GM12878 (cell line): ENCODE results near the gene PADI3. TPM values are rescaled to one million over a fixed set of nuclear protein-coding genes. Genes with fewer than 3 reads are reported as not detected.

Experiments used
- ATAC-seq: fragments of 200-7000 bp; cut with Tn5 transposase; 3 replicates; pipeline ENCODE4 v1.9.1; 2020; ENCODE audit warnings: mild to moderate bottlenecking, moderate library complexity
- BruUV-seq: library from RNA; stranded (reverse); fragments of 400-500 nt; replicated peaks from 2 replicates; lab custom pipeline; 2021; lab: Mats Ljungman, UMichigan
- CTCF ChIA-PET: fragments of 300-600 bp; sonication (Branson Sonifier 250); formaldehyde crosslinking; extraction: SDS; loops from one replicate; lab custom pipeline; 2021; ENCODE audit warnings: inconsistent platforms; lab: Yijun Ruan, JAX
- POLR2A ChIA-PET: fragments of 350-600 bp; formaldehyde crosslinking; extraction: SDS; loops from one replicate; lab custom pipeline; 2021; ENCODE audit warnings: inconsistent platforms; lab: Charles Lee
- RAD21 ChIA-PET: fragments of 300-600 bp; sonication (Branson Sonifier 250); formaldehyde crosslinking; loops from one replicate; lab custom pipeline; 2023; ENCODE audit warnings: antibody characterized with exemption; ENCODE audit not compliant: unreplicated experiment; lab: Charles Lee
- SMC1A ChIA-PET: fragments of 300-600 bp; sonication (Branson Sonifier 250); formaldehyde crosslinking; loops from one replicate; lab custom pipeline; 2023; ENCODE audit not compliant: unreplicated experiment, uncharacterized antibody; lab: Charles Lee
- DNase-seq: peaks from one replicate; pipeline ENCODE4 v3.0.0-alpha.2; 2011; ENCODE audit warnings: low read depth, low spot score
- FAIRE-seq: peaks from 3 replicates; lab custom pipeline; 2011; peaks lifted over from hg19 to GRCh38; lab: Jason Lieb, UNC
- H2AFZ ChIP-seq: 2 replicates; pipeline ENCODE4 v1.6.0; 2011; ENCODE audit warnings: low read depth, low read length, control low read depth; ENCODE audit not compliant: control insufficient read depth
- H3K27ac ChIP-seq: 2 replicates; pipeline ENCODE4 v1.5.1; 2011; ENCODE audit warnings: control low read depth; ENCODE audit not compliant: control insufficient read depth, insufficient read depth
- H3K27me3 ChIP-seq, 2 experiments: replicated peaks in 1 of 2; 2 replicates each; pipeline versions ENCODE4 v1.6.0 to v1.6.1; 2011; ENCODE audit warnings: low read length in 1 of 2; ENCODE audit not compliant: control insufficient read depth in 2 of 2, insufficient read depth in 2 of 2
- H3K36me3 ChIP-seq, 2 experiments: 2 replicates each; pipeline ENCODE4 v1.5.1; 2011; ENCODE audit warnings: low read length in 1 of 2; ENCODE audit not compliant: control insufficient read depth in 2 of 2, insufficient read depth in 2 of 2
- H3K4me1 ChIP-seq: 2 replicates; pipeline ENCODE4 v1.6.1; 2011; ENCODE audit warnings: mild to moderate bottlenecking, low read length, moderate library complexity, mixed read lengths; ENCODE audit not compliant: control insufficient read depth, insufficient read depth
- H3K4me2 ChIP-seq: 2 replicates; pipeline ENCODE4 v1.6.0; 2011; ENCODE audit warnings: control low read depth; ENCODE audit not compliant: control insufficient read depth, insufficient read depth
- H3K4me3 ChIP-seq: fragments of 200-600 bp; sonication (generic); 2 replicates; pipeline ENCODE4 v1.5.1; 2016
- H3K79me2 ChIP-seq: 2 replicates; pipeline ENCODE4 v1.6.0; 2011; ENCODE audit warnings: low read length; ENCODE audit not compliant: control insufficient read depth, insufficient read depth
- H3K9ac ChIP-seq: 2 replicates; pipeline ENCODE4 v1.8.0; 2011; ENCODE audit warnings: low read length, control low read depth, mixed read lengths; ENCODE audit not compliant: control insufficient read depth, insufficient read depth
- H3K9me3 ChIP-seq: replicated peaks from 3 replicates; pipeline ENCODE4 v1.5.1; 2011; ENCODE audit warnings: mild to moderate bottlenecking, low read length; ENCODE audit not compliant: control insufficient read depth, insufficient read depth
- H4K20me1 ChIP-seq: 2 replicates; pipeline ENCODE4 v1.6.0; 2011; ENCODE audit not compliant: control insufficient read depth, insufficient read depth
- BCL11A ChIP-seq: IDR thresholded peaks from 2 replicates; pipeline ENCODE4 v1.6.1; 2011; ENCODE audit warnings: low read depth, low read length
- CBFB ChIP-seq: IDR thresholded peaks from 2 replicates; pipeline ENCODE4 v1.6.1; 2016; ENCODE audit warnings: antibody characterized with exemption, low read depth
- EP300 ChIP-seq, 2 experiments: fragments of 150-350 bp in 1 of 2; IDR thresholded peaks; 2 replicates each; pipeline ENCODE4 v1.6.1; 2011 to 2012; ENCODE audit warnings: low read depth in 2 of 2, low read length in 2 of 2, borderline replicate concordance in 1 of 2, improper control_type of control experiment in 1 of 2, inconsistent platforms in 1 of 2; ENCODE audit not compliant: control insufficient read depth in 1 of 2
- MEF2B ChIP-seq: fragments of 450-650 bp; IDR thresholded peaks from 2 replicates; pipeline ENCODE4 v1.6.1; 2018; ENCODE audit warnings: mild to moderate bottlenecking, moderate library complexity; ENCODE audit not compliant: partially characterized antibody, poor library complexity, severe bottlenecking
- MTA2 ChIP-seq: fragments of 450-650 bp; IDR thresholded peaks from 2 replicates; pipeline ENCODE4 v1.6.1; 2016; ENCODE audit warnings: low read depth, mild to moderate bottlenecking, moderate library complexity
- MTA3 ChIP-seq: IDR thresholded peaks from 2 replicates; pipeline ENCODE4 v1.6.1; 2012; ENCODE audit warnings: low read length, inconsistent platforms, borderline replicate concordance
- NBN ChIP-seq: fragments of 450-650 bp; IDR thresholded peaks from 2 replicates; pipeline ENCODE4 v1.6.1; 2016
- PAX5 ChIP-seq: IDR thresholded peaks from 2 replicates; pipeline ENCODE4 v1.6.1; 2011; ENCODE audit warnings: low read depth, low read length, borderline replicate concordance
- SREBF1 ChIP-seq: IDR thresholded peaks from 2 replicates; pipeline ENCODE4 v1.6.1; 2012; ENCODE audit warnings: mild to moderate bottlenecking, low read length
- TCF3 ChIP-seq: IDR thresholded peaks from 2 replicates; pipeline ENCODE4 v1.6.1; 2012; ENCODE audit warnings: low read depth, mild to moderate bottlenecking, low read length, borderline replicate concordance; ENCODE audit not compliant: insufficient read depth
- ZNF384 ChIP-seq: IDR thresholded peaks from 2 replicates; pipeline ENCODE4 v1.6.1; 2012; ENCODE audit warnings: low read depth, mild to moderate bottlenecking, low read length, improper control_type of control experiment, borderline replicate concordance
- WGBS: methylation state at CpG from one replicate; pipeline ENCODE4 v1.1.6; 2016; ENCODE audit warnings: low lambda C conversion rate; ENCODE audit not compliant: insufficient replicate concordance, insufficient coverage; ENCODE audit errors: missing lambda C conversion rate; 5-methylcytosine and 5-hydroxymethylcytosine counted together
- in situ Hi-C: fragments of 300-500 bp; cut with MboI; formaldehyde crosslinking; loops from 9 replicates; pipeline ENCODE4 v1.14.3; 2018; ENCODE audit warnings: mixed read lengths
- intact Hi-C: fragments of 100-400 bp; cut with micrococcal nuclease; formaldehyde crosslinking; loops from one replicate; pipeline ENCODE4 v1.14.2; 2022; ENCODE audit not compliant: unreplicated experiment
- polyA plus RNA-seq, 11 experiments: library from polyadenylated mRNA; depleted of rRNA in 4 of 11; unstranded in 6 of 11; stranded (reverse) in 5 of 11; fragments of >200 nt; fragmentation: Nextera tagmentation in 4 of 11; fragmentation: Illumina TruSeq in 1 of 11; extraction: Ambion mirVana in 4 of 11; extraction: Trizol in 1 of 11; gene quantifications; 1 replicate in 1 of 11; 2 replicates in 10 of 11; pipeline versions ENCODE4 v1.2.1 to v1.2.3, GENCODE V29; 2011 to 2016; ENCODE audit warnings: inconsistent platforms in 2 of 11, missing spikeins in 2 of 11, low read depth in 1 of 11
- total RNA-seq, 4 experiments: library from RNA; depleted of rRNA in 3 of 4; stranded (reverse); fragments of >200 nt in 3 of 4; fragmentation: Illumina TruSeq in 1 of 4; extraction: Trizol in 1 of 4; gene quantifications; 2 replicates each; pipeline versions ENCODE4 v1.2.1 to v1.2.3, GENCODE V29; 2013 to 2021
- TF ChIP-seq, protein P1 (sequence below): fragments of 450-650 bp; formaldehyde crosslinking; IDR thresholded peaks from 2 replicates; pipeline ENCODE4 v1.5.0; 2022; ENCODE audit warnings: mild to moderate bottlenecking, missing genetic modification characterization
- TF ChIP-seq, protein P2 (sequence below): fragments of 450-650 bp; IDR thresholded peaks from 2 replicates; pipeline ENCODE4 v1.6.1; 2017; ENCODE audit warnings: antibody characterized with exemption, mild to moderate bottlenecking, moderate library complexity
- TF ChIP-seq, protein P3 (sequence below): fragments of 450-650 bp; formaldehyde crosslinking; IDR thresholded peaks from 2 replicates; pipeline ENCODE4 v1.4.0; 2022; ENCODE audit warnings: mild to moderate bottlenecking, moderate library complexity

PADI3 gene
- total and polyA plus RNA-seq, 10 of the 15 experiments (the other 5 are each of a cell fraction or from before 2014, with no cell fraction given), result 0.01 TPM; not detected in 9

DNA sequence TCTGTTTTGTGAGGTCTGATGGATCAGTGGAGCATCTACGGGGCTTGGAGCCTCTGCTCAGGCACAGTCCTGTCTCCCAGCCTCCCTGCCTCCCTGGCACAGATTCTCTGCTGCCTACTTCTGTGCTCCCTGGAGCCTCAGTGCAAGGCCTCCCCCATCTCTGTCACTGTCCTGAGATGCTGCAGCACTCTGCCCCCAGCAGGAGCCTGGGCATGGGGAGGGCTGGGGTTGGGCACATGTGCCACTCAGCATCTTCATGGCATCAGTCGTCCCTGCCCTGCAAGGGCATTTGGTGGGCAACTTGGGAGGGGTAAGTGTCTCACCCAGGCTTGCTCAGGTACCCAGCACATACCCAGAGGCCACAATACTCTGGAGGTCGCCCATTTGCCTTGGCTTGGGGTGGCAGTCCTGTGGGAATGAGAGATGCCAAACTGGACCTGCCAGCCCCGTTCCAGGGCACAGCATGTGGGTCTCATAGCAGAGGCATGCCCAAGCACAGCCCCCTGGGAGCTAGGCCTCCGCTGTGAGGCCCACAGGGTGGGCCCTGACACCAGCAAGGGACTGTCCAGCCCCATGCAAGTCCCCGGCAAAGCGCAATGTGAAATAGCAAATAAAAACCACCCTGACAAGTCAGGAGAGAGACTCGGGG lies 28.7 kb downstream of the PADI3 start:
- ChIA-PET RAD21 (interaction anchor here (1.1 kb wide), 1 partner anchor 219 kb away, joined by 3 read pairs; no protein-coding TSS in a partner anchor), CTCF (no interaction called here), POLR2A (no interaction called here), SMC1A (no interaction called here)
- DNase-seq (no peak), FAIRE-seq (no peak), ATAC-seq (no peak)
- H3K4me1 ChIP-seq, result peaks cover 10% of the 10 kb centered on the region
- no peaks in the 10 kb centered on the region for H3K79me2 ChIP-seq
- H3K4me2 ChIP-seq, result no peak overlapping the region
- H3K4me3 ChIP-seq, result no peak overlapping the region
- TF ChIP-seq CBFB (no peak), SREBF1 (no peak), TCF3 (no peak), MTA3 (no peak), ZNF384 (no peak), NBN (no peak), MTA2 (no peak), PAX5 (no peak), MEF2B (no peak), EP300 (IDR thresholded peaks at IDR 0.05; ENCODE audit: borderline replicate concordance in 1 of 2, control insufficient read depth in 1 of 2, low read depth in 2 of 2, low read length in 2 of 2) (no peak), BCL11A (no peak)
- TF ChIP-seq, protein P1, sequence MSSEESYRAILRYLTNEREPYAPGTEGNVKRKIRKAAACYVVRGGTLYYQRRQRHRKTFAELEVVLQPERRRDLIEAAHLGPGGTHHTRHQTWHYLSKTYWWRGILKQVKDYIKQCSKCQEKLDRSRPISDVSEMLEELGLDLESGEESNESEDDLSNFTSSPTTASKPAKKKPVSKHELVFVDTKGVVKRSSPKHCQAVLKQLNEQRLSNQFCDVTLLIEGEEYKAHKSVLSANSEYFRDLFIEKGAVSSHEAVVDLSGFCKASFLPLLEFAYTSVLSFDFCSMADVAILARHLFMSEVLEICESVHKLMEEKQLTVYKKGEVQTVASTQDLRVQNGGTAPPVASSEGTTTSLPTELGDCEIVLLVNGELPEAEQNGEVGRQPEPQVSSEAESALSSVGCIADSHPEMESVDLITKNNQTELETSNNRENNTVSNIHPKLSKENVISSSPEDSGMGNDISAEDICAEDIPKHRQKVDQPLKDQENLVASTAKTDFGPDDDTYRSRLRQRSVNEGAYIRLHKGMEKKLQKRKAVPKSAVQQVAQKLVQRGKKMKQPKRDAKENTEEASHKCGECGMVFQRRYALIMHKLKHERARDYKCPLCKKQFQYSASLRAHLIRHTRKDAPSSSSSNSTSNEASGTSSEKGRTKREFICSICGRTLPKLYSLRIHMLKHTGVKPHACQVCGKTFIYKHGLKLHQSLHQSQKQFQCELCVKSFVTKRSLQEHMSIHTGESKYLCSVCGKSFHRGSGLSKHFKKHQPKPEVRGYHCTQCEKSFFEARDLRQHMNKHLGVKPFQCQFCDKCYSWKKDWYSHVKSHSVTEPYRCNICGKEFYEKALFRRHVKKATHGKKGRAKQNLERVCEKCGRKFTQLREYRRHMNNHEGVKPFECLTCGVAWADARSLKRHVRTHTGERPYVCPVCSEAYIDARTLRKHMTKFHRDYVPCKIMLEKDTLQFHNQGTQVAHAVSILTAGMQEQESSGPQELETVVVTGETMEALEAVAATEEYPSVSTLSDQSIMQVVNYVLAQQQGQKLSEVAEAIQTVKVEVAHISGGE (CRISPR knock-in tag), result no peak
- TF ChIP-seq, protein P2, sequence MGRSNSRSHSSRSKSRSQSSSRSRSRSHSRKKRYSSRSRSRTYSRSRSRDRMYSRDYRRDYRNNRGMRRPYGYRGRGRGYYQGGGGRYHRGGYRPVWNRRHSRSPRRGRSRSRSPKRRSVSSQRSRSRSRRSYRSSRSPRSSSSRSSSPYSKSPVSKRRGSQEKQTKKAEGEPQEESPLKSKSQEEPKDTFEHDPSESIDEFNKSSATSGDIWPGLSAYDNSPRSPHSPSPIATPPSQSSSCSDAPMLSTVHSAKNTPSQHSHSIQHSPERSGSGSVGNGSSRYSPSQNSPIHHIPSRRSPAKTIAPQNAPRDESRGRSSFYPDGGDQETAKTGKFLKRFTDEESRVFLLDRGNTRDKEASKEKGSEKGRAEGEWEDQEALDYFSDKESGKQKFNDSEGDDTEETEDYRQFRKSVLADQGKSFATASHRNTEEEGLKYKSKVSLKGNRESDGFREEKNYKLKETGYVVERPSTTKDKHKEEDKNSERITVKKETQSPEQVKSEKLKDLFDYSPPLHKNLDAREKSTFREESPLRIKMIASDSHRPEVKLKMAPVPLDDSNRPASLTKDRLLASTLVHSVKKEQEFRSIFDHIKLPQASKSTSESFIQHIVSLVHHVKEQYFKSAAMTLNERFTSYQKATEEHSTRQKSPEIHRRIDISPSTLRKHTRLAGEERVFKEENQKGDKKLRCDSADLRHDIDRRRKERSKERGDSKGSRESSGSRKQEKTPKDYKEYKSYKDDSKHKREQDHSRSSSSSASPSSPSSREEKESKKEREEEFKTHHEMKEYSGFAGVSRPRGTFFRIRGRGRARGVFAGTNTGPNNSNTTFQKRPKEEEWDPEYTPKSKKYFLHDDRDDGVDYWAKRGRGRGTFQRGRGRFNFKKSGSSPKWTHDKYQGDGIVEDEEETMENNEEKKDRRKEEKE, result no peak
- TF ChIP-seq, protein P3, sequence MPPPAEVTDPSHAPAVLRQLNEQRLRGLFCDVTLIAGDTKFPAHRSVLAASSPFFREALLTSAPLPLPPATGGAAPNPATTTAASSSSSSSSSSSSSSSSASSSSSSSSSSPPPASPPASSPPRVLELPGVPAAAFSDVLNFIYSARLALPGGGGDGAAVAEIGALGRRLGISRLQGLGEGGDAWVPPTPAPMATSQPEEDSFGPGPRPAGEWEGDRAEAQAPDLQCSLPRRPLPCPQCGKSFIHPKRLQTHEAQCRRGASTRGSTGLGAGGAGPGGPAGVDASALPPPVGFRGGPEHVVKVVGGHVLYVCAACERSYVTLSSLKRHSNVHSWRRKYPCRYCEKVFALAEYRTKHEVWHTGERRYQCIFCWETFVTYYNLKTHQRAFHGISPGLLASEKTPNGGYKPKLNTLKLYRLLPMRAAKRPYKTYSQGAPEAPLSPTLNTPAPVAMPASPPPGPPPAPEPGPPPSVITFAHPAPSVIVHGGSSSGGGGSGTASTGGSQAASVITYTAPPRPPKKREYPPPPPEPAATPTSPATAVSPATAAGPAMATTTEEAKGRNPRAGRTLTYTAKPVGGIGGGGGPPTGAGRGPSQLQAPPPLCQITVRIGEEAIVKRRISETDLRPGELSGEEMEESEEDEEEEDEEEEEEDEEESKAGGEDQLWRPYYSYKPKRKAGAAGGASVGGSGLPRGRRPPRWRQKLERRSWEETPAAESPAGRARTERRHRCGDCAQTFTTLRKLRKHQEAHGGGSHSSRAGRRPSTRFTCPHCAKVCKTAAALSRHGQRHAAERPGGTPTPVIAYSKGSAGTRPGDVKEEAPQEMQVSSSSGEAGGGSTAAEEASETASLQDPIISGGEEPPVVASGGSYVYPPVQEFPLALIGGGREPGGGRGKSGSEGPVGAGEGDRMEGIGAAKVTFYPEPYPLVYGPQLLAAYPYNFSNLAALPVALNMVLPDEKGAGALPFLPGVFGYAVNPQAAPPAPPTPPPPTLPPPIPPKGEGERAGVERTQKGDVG (CRISPR knock-in tag), result no peak
- BruUV-seq, result no TSS peak
- H3K9me3 ChIP-seq, result no peaks in the 10 kb centered on the region
- no peak overlapping the region for H3K9ac ChIP-seq
- H3K27me3 ChIP-seq, result peaks cover 0 to 2% of the 10 kb centered on the region in 2 experiments; a peak in 1 of 4 replicates
- 39% methylated on average over 8 of the region's 8 CpGs for WGBS
- H2AFZ ChIP-seq, result no peak overlapping the region
- no peaks in the 10 kb centered on the region for H3K36me3 ChIP-seq
- no peak overlapping the region for H3K27ac ChIP-seq
- intact Hi-C loops (loop anchor here (10.0 kb wide), 1 partner anchor 223 kb away; the partner anchor contains the start of gene SDHB), in situ Hi-C loops (no loop called here)
- H4K20me1 ChIP-seq, result no peaks in the 10 kb centered on the region
